Mesendoderm (in vitro differentiated cells): Measurements from ENCODE around the gene TECPR2.

Experiments used
- DNase-seq: peaks from one replicate; pipeline ENCODE4 v3.0.0; 2013
- H2AK5ac ChIP-seq: 2 replicates; pipeline ENCODE4 v1.6.1; 2013; ENCODE audit warnings: low read length, inconsistent platforms
- H2BK120ac ChIP-seq: 2 replicates; pipeline ENCODE4 v1.6.1; 2013; ENCODE audit warnings: low read depth, mild to moderate bottlenecking, low read length, moderate library complexity, mixed read lengths
- H2BK15ac ChIP-seq: replicated peaks from 2 replicates; pipeline ENCODE4 v1.6.1; 2013; ENCODE audit warnings: low read depth, mild to moderate bottlenecking, moderate library complexity
- H2BK5ac ChIP-seq: 2 replicates; pipeline ENCODE4 v1.6.1; 2013; ENCODE audit warnings: low read length, inconsistent platforms
- H3K18ac ChIP-seq: 2 replicates; pipeline ENCODE4 v1.6.1; 2013; ENCODE audit warnings: mild to moderate bottlenecking, low read length, mixed read lengths
- H3K23ac ChIP-seq: one replicate; pipeline ENCODE4 v1.6.1; 2013; ENCODE audit warnings: low read length
- H3K27ac ChIP-seq: 2 replicates; pipeline ENCODE4 v1.5.1; 2013; ENCODE audit warnings: low read depth, mild to moderate bottlenecking, inconsistent platforms, low read length, moderate library complexity
- H3K27me3 ChIP-seq: 2 replicates; pipeline ENCODE4 v1.6.1; 2013; ENCODE audit warnings: low read length, control low read depth, mild to moderate bottlenecking, inconsistent platforms; ENCODE audit not compliant: insufficient read depth, poor library complexity
- H3K36me3 ChIP-seq: 2 replicates; pipeline ENCODE4 v1.6.1; 2013; ENCODE audit warnings: low read length, inconsistent platforms; ENCODE audit not compliant: control insufficient read depth, insufficient read depth
- H3K4ac ChIP-seq: one replicate; pipeline ENCODE4 v1.6.1; 2013; ENCODE audit warnings: low read depth, mild to moderate bottlenecking, low read length, moderate library complexity
- H3K4me1 ChIP-seq: 2 replicates; pipeline ENCODE4 v1.6.1; 2013; ENCODE audit warnings: low read depth, low read length, inconsistent platforms; ENCODE audit not compliant: control insufficient read depth
- H3K4me2 ChIP-seq: 2 replicates; pipeline ENCODE4 v1.6.1; 2013; ENCODE audit warnings: low read length
- H3K4me3 ChIP-seq: 2 replicates; pipeline ENCODE4 v1.5.1; 2013; ENCODE audit warnings: mild to moderate bottlenecking, low read length
- H3K56ac ChIP-seq: one replicate; pipeline ENCODE4 v1.6.1; 2013; ENCODE audit warnings: low read length
- H3K79me1 ChIP-seq: 2 replicates; pipeline ENCODE4 v1.6.1; 2013; ENCODE audit warnings: low read length, inconsistent platforms
- H3K79me2 ChIP-seq: 2 replicates; pipeline ENCODE4 v1.6.1; 2013; ENCODE audit warnings: mild to moderate bottlenecking, low read length; ENCODE audit not compliant: control insufficient read depth, insufficient read depth
- H3K9ac ChIP-seq: 2 replicates; pipeline ENCODE4 v1.6.1; 2013; ENCODE audit warnings: low read length, inconsistent platforms
- H4K5ac ChIP-seq: one replicate; pipeline ENCODE4 v1.6.1; 2013; ENCODE audit warnings: low read length
- H4K8ac ChIP-seq: one replicate; pipeline ENCODE4 v1.6.1; 2013; ENCODE audit warnings: low read depth, mild to moderate bottlenecking, control low read depth, low read length, moderate library complexity
- WGBS: extraction: QIAGEN DNeasy Blood & Tissue Kit; methylation state at CpG from one replicate; pipeline ENCODE4 v1.1.7; 2013; ENCODE audit warnings: low lambda C conversion rate, missing lambda C conversion rate; ENCODE audit not compliant: insufficient coverage; ENCODE audit errors: extremely low coverage; 5-methylcytosine and 5-hydroxymethylcytosine counted together

TECPR2 gene

GRCh38 chr14:102424520-102424919, 61.8 kb downstream of the TECPR2 start:
- no peak overlapping the region for H2BK120ac ChIP-seq
- H3K4me3 ChIP-seq: no peak overlapping the region
- WGBS: no CpG with 5 or more reads among the region's 4 CpGs

GRCh38 chr14:102424923-102425322, 62.2 kb downstream of the TECPR2 start:
- Histone ChIP-seq H4K8ac (no peak overlapping the region), H3K36me3 (no peaks in the 10 kb centered on the region), H3K4ac (no peak overlapping the region), H3K18ac (no peak overlapping the region), H3K23ac (no peak overlapping the region), H3K9ac (no peak overlapping the region), H2BK120ac (no peak overlapping the region), H2BK15ac (no peak overlapping the region), H2AK5ac (no peak overlapping the region), H3K79me1 (no peaks in the 10 kb centered on the region), H2BK5ac (no peak overlapping the region), H3K4me2 (no peak overlapping the region), H3K79me2 (no peaks in the 10 kb centered on the region), H3K56ac (no peak overlapping the region), H3K4me3 (no peak overlapping the region), H4K5ac (no peak overlapping the region), H3K4me1 (no peaks in the 10 kb centered on the region), H3K27ac (no peak overlapping the region), H3K27me3 (no peaks in the 10 kb centered on the region)
- no peak for DNase-seq
- WGBS: no CpG with 5 or more reads among the region's 10 CpGs

More at GRCh38 chr14:102424520-102424919, 61.8 kb downstream of the TECPR2 start:
- Histone ChIP-seq H3K27me3 (no peaks in the 10 kb centered on the region), H3K18ac (no peak overlapping the region), H3K27ac (no peak overlapping the region), H4K8ac (no peak overlapping the region), H3K56ac (no peak overlapping the region), H4K5ac (no peak overlapping the region), H3K23ac (no peak overlapping the region), H3K4ac (no peak overlapping the region), H2BK15ac (no peak overlapping the region), H3K36me3 (no peaks in the 10 kb centered on the region), H3K4me1 (no peaks in the 10 kb centered on the region), H3K79me2 (no peaks in the 10 kb centered on the region), H3K9ac (no peak overlapping the region), H3K4me2 (no peak overlapping the region), H2BK5ac (no peak overlapping the region), H2AK5ac (no peak overlapping the region), H3K79me1 (no peaks in the 10 kb centered on the region)
- DNase-seq: no peak

- no peak overlapping the region for H2AK5ac ChIP-seq
- no peak overlapping the region for H3K9ac ChIP-seq
- no peak overlapping the region for H3K4me3 ChIP-seq
- WGBS: no CpG with 5 or more reads among the region's 6 CpGs
- no peaks in the 10 kb centered on the region for H3K4me1 ChIP-seq
- no peak overlapping the region for H3K4ac ChIP-seq
- H4K5ac ChIP-seq: no peak overlapping the region
- no peaks in the 10 kb centered on the region for H3K79me1 ChIP-seq
- H3K36me3 ChIP-seq: no peaks in the 10 kb centered on the region
- H3K79me2 ChIP-seq: no peaks in the 10 kb centered on the region
- H3K56ac ChIP-seq: no peak overlapping the region
- no peak overlapping the region for H3K18ac ChIP-seq
- H3K23ac ChIP-seq: no peak overlapping the region
- no peak overlapping the region for H3K4me2 ChIP-seq
- H2BK15ac ChIP-seq: no peak overlapping the region
- H3K27ac ChIP-seq: no peak overlapping the region
- no peak overlapping the region for H2BK5ac ChIP-seq
- no peaks in the 10 kb centered on the region for H3K27me3 ChIP-seq
- no peak for DNase-seq
- H2BK120ac ChIP-seq: no peak overlapping the region
- H4K8ac ChIP-seq: no peak overlapping the region
These were observed 64.1 kb downstream of the TECPR2 start for GRCh38 chr14:102426796-102427195.

GRCh38 chr14:102427642-102428041, 64.9 kb downstream of the TECPR2 start:
- Histone ChIP-seq H3K79me1 (no peaks in the 10 kb centered on the region), H3K56ac (no peak overlapping the region), H3K9ac (no peak overlapping the region), H3K4me3 (no peak overlapping the region), H3K4me1 (no peaks in the 10 kb centered on the region), H3K27ac (no peak overlapping the region), H3K79me2 (no peaks in the 10 kb centered on the region), H3K4ac (no peak overlapping the region), H2AK5ac (no peak overlapping the region), H3K18ac (no peak overlapping the region), H3K23ac (no peak overlapping the region), H4K5ac (no peak overlapping the region), H2BK15ac (no peak overlapping the region), H2BK5ac (no peak overlapping the region), H3K4me2 (no peak overlapping the region), H3K27me3 (no peaks in the 10 kb centered on the region), H3K36me3 (no peaks in the 10 kb centered on the region), H2BK120ac (no peak overlapping the region), H4K8ac (no peak overlapping the region)
- no peak for DNase-seq
- no CpG with 5 or more reads among the region's 12 CpGs for WGBS

- H3K4me2 ChIP-seq: no peak overlapping the region
- no peak overlapping the region for H3K27ac ChIP-seq
- H3K23ac ChIP-seq: no peak overlapping the region
- no CpG with 5 or more reads among the region's 8 CpGs for WGBS
- H3K18ac ChIP-seq: no peak overlapping the region
- H3K36me3 ChIP-seq: no peaks in the 10 kb centered on the region
- H3K27me3 ChIP-seq: no peaks in the 10 kb centered on the region
- no peak overlapping the region for H2BK5ac ChIP-seq
- no peak overlapping the region for H2BK15ac ChIP-seq
- no peak overlapping the region for H2BK120ac ChIP-seq
- H3K56ac ChIP-seq: no peak overlapping the region
- no peak for DNase-seq
- no peaks in the 10 kb centered on the region for H3K79me2 ChIP-seq
- no peaks in the 10 kb centered on the region for H3K4me1 ChIP-seq
- H3K9ac ChIP-seq: no peak overlapping the region
- H2AK5ac ChIP-seq: no peak overlapping the region
- no peak overlapping the region for H4K5ac ChIP-seq
- no peak overlapping the region for H3K4ac ChIP-seq
- no peak overlapping the region for H3K4me3 ChIP-seq
- no peak overlapping the region for H4K8ac ChIP-seq
- H3K79me1 ChIP-seq: no peaks in the 10 kb centered on the region
These were observed 67.6 kb downstream of the TECPR2 start for GRCh38 chr14:102430212-102430908.

- Histone ChIP-seq H3K79me1 (no peaks in the 10 kb centered on the region), H2AK5ac (no peak overlapping the region), H3K23ac (no peak overlapping the region), H2BK120ac (no peak overlapping the region), H4K8ac (no peak overlapping the region), H3K4me3 (no peak overlapping the region), H3K79me2 (no peaks in the 10 kb centered on the region), H4K5ac (no peak overlapping the region), H3K27me3 (no peaks in the 10 kb centered on the region), H2BK15ac (no peak overlapping the region), H3K27ac (no peak overlapping the region), H3K9ac (no peak overlapping the region), H3K56ac (no peak overlapping the region), H3K36me3 (no peaks in the 10 kb centered on the region), H3K4me1 (no peaks in the 10 kb centered on the region), H2BK5ac (no peak overlapping the region), H3K4me2 (no peak overlapping the region), H3K18ac (no peak overlapping the region), H3K4ac (no peak overlapping the region)
- WGBS: no CpG with 5 or more reads among the region's 12 CpGs
- DNase-seq: no peak
These were observed 69.0 kb downstream of the TECPR2 start for GRCh38 chr14:102431751-102432150.
